Glutamatergic neuron (in vitro differentiated cells): Measurements from ENCODE around the gene LRRC71. TPM values are rescaled to one million over a fixed set of nuclear protein-coding genes. Genes with fewer than 3 reads are reported as not detected.
A peak's percentile ranks its signal among the peaks of the same experiment; 100 is the strongest.

Experiments
- DNase-seq: peaks from one replicate; pipeline ENCODE4 v3.0.0; 2022
- H3K27ac Mint-ChIP-seq: one replicate; pipeline ENCODE4 v1.8.0; 2020; ENCODE audit warnings: mild to moderate bottlenecking, mixed read lengths, inconsistent platforms; ENCODE audit not compliant: unreplicated experiment
- H3K27me3 Mint-ChIP-seq: one replicate; pipeline ENCODE4 v1.8.0; 2020; ENCODE audit warnings: mild to moderate bottlenecking, moderate library complexity, mixed read lengths, inconsistent platforms; ENCODE audit not compliant: unreplicated experiment
- H3K36me3 Mint-ChIP-seq: one replicate; pipeline ENCODE4 v1.8.0; 2020; ENCODE audit warnings: mild to moderate bottlenecking, mixed read lengths, inconsistent platforms; ENCODE audit not compliant: unreplicated experiment
- H3K4me1 Mint-ChIP-seq: one replicate; pipeline ENCODE4 v1.8.0; 2020; ENCODE audit warnings: mild to moderate bottlenecking, low read depth, mixed read lengths, inconsistent platforms; ENCODE audit not compliant: unreplicated experiment
- H3K4me3 Mint-ChIP-seq: one replicate; pipeline ENCODE4 v1.8.0; 2020; ENCODE audit warnings: mild to moderate bottlenecking, mixed read lengths, inconsistent platforms; ENCODE audit not compliant: unreplicated experiment
- H3K9me3 Mint-ChIP-seq: one replicate; pipeline ENCODE4 v1.8.0; 2020; ENCODE audit warnings: mild to moderate bottlenecking, moderate library complexity, mixed read lengths, inconsistent platforms; ENCODE audit not compliant: unreplicated experiment
- CTCF ChIP-seq: fragments of 200-600 bp; sonication (generic); IDR thresholded peaks from one replicate; pipeline ENCODE4 v1.5.0; 2021; ENCODE audit not compliant: partially characterized antibody, unreplicated experiment
- total RNA-seq: library from RNA; stranded (reverse); fragmentation: NEBNext Ultra II Directional; extraction: Animal tissue kit (Norgen Biotek cat#: 25700); gene quantifications from one replicate; pipeline ENCODE4 v1.2.1, GENCODE V29; 2021; ENCODE audit not compliant: unreplicated experiment

Gene LRRC71
- total RNA-seq, 1 donor from 2014 or later, result not detected

GRCh38 chr1:156876281-156876680, 44.2 kb upstream of the LRRC71 start:
- no peaks in the 10 kb centered on the region for H3K36me3 Mint-ChIP-seq
- H3K4me3 Mint-ChIP-seq, result peak overlapping the region; percentile 51
- TF ChIP-seq CTCF, result no peak
- H3K4me1 Mint-ChIP-seq, result peaks cover 63% of the 10 kb centered on the region
- H3K27ac Mint-ChIP-seq, result peak overlapping the region; percentile 29
- H3K27me3 Mint-ChIP-seq, result peaks cover 16% of the 10 kb centered on the region
- H3K9me3 Mint-ChIP-seq, result peaks cover 9% of the 10 kb centered on the region
- DNase-seq, result peak; percentile 65

- Mint-ChIP-seq H3K27ac (peak overlapping the region; percentile 64), H3K9me3 (peaks cover 7% of the 10 kb centered on the region), H3K4me3 (peak overlapping the region; percentile 65), H3K36me3 (no peaks in the 10 kb centered on the region), H3K4me1 (peaks cover 69% of the 10 kb centered on the region), H3K27me3 (peaks cover 24% of the 10 kb centered on the region)
- no peak for TF ChIP-seq CTCF
- no peak for DNase-seq
These were observed 42.8 kb upstream of the LRRC71 start for GRCh38 chr1:156877433-156878170.

- Mint-ChIP-seq H3K27ac (peak overlapping the region; percentile 84), H3K4me3 (no peak overlapping the region), H3K27me3 (peaks cover 28% of the 10 kb centered on the region), H3K9me3 (peaks cover 6% of the 10 kb centered on the region), H3K4me1 (peaks cover 73% of the 10 kb centered on the region), H3K36me3 (no peaks in the 10 kb centered on the region)
- DNase-seq, result no peak
- no peak for TF ChIP-seq CTCF
These were observed 40.6 kb upstream of the LRRC71 start for GRCh38 chr1:156879876-156880275.

- DNase-seq, result peak; percentile 64
These were observed 40.0 kb upstream of the LRRC71 start for GRCh38 chr1:156880473-156880872.

More at GRCh38 chr1:156880473-156880872, 40.0 kb upstream of the LRRC71 start:
- no peak for TF ChIP-seq CTCF
- no peak overlapping the region for H3K27ac Mint-ChIP-seq
- peak overlapping the region; percentile 44 for H3K4me3 Mint-ChIP-seq
- H3K4me1 Mint-ChIP-seq, result peaks cover 72% of the 10 kb centered on the region
- H3K27me3 Mint-ChIP-seq, result peaks cover 26% of the 10 kb centered on the region
- H3K36me3 Mint-ChIP-seq, result no peaks in the 10 kb centered on the region
- peaks cover 4% of the 10 kb centered on the region for H3K9me3 Mint-ChIP-seq
